ENCODE data around the gene CDC42EP5.
"Not testable (repeated sequence)": the region's sequence is repeated elsewhere in the genome, so short reads cannot be mapped to it uniquely, and the experiment has no call there.

Gene CDC42EP5

DNA sequence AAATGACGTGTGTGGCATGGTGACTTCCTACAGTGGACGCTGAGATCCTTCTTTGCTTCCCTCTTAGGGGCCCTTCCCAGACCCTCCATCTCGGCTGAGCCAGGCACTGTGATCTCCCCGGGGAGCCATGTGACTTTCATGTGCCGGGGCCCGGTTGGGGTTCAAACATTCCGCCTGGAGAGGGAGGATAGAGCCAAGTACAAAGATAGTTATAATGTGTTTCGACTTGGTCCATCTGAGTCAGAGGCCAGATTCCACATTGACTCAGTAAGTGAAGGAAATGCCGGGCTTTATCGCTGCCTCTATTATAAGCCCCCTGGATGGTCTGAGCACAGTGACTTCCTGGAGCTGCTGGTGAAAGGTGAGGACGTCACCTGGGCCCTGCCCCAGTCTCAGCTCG is 34.7 kb upstream of the CDC42EP5 start:
- TF ChIP-seq, protein P1, sequence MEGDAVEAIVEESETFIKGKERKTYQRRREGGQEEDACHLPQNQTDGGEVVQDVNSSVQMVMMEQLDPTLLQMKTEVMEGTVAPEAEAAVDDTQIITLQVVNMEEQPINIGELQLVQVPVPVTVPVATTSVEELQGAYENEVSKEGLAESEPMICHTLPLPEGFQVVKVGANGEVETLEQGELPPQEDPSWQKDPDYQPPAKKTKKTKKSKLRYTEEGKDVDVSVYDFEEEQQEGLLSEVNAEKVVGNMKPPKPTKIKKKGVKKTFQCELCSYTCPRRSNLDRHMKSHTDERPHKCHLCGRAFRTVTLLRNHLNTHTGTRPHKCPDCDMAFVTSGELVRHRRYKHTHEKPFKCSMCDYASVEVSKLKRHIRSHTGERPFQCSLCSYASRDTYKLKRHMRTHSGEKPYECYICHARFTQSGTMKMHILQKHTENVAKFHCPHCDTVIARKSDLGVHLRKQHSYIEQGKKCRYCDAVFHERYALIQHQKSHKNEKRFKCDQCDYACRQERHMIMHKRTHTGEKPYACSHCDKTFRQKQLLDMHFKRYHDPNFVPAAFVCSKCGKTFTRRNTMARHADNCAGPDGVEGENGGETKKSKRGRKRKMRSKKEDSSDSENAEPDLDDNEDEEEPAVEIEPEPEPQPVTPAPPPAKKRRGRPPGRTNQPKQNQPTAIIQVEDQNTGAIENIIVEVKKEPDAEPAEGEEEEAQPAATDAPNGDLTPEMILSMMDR (IDR thresholded peaks at IDR 0.05; ENCODE audit: extremely low read depth, missing control alignments): no peak
- no peak for DNase-seq (ENCODE audit: low spot score)

DNA sequence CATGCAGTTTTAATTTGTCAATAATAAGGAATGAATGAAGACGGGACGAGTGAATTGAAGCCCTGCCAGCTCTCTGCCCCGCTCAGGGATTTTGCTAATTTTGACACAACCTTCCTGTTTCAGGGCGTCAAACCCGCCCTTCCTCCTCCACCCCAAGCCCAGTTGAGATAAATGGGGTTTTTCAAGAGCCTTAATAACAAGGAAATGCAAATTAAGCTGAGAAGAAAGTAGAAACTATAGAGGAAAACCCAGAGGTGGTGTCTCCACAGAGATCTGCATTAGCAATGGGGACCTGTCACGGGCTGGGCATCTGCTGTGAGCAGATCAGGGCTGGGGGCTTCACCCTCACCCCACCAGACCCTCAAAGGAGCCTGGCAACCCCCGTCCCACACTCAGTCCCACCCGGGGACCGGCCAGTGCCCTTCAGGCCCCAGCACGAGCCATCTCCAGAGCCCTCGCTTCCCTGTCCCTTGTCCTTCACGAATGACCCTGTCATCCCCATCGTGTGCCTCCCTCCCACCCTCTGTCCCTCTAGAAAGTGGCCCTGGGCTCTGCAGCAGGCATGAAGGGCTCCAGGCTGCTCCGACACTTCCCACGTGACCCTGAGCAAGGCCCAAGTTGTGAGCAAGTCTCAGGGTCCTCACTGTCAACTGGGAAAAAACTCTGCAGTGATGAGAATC is 34.1 kb upstream of the CDC42EP5 start:
- DNase-seq (ENCODE audit: low spot score): not testable (repeated sequence)

DNA sequence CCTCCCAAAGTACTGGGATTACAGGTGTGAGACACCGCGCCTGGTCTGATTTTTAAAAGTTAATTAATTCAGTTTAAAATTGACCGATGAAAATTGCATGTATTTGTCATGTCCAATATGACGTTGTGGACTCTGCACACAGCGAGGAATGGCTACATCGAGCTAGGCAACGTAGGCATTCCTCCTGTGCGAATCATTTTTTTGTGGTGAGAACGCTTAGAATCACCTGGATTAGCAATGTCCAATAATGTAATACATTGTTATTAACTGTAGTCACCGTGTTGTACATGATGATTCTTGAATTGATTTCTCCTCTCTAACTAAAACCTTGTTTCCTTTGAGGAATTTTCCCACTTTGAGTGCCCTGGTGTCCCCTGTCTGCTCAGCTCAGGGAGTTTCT is 33.0 kb upstream of the CDC42EP5 start:
- no peak for DNase-seq (ENCODE audit: low spot score)
- TF ChIP-seq, protein P1 (IDR thresholded peaks at IDR 0.05; ENCODE audit: extremely low read depth, missing control alignments): no peak

DNA sequence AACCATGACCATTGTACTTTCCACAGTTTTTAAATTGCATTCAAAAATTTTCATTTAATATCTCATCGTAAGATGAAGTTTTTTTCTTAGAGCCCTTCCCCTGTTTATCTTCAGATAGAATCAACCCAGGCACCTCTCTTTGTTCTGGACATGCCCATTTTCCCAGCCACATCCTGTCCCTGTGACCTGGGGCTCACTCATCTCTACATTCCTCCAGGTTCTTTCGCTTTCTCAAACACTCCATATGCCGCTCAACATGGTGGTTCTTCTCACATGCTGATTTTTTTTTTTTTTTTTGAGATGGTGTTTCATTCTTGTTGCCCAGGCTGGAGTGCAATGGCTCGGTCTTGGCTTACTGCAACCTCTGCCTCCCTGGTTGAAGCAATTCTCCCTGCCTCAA is 32.4 kb upstream of the CDC42EP5 start:
- DNase-seq (ENCODE audit: low spot score): not testable (repeated sequence)

DNA sequence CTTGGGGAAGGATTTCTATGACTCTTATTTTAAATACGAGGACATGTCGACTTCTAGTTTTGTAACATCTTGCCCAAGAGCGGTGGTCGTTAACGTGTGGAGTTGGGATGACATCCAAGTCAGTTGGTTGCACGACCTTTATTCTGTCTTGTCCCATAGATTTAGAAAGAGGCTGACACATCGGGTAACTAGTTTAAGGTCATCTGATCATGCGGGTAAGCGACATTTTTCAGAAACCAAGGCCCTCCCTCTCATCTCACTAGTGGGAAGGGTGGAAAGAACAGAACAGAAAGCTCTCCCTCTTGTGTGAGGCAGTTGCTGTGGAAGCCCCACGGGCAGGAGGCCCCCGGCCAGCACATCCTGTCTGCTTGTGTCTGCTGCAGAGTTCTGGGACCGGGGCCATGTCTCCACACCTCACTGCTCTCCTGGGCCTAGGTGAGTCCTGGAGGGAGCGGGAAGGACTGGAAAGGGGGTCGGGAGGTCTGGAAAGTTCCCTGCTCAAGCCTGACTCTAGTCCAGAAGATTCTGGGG is 29.5 kb upstream of the CDC42EP5 start, which contains the start of gene LAIR2:
LAIR2 (plus strand) TSS at position 314 of the 531 bp plus-strand sequence; CDS start at position 402, 88 bp downstream.
- TF ChIP-seq, protein P1 (IDR thresholded peaks at IDR 0.05; ENCODE audit: extremely low read depth, missing control alignments): no peak
- DNase-seq (ENCODE audit: low spot score): no peak

DNA sequence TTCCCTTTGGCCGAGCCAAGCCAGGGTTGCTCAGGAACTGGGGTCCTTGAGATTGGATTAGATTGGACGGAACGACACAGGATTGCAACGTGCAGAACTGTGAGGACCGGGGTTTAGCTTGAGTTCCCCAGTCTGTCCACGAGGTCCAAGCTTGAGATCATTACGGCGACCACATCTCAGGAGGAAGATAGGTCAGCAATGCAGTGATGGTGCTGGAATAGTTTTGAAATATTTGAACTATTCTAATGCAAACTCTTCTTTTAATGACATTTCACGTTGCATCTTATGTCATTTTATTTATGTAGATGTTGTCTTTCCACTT is 25.3 kb upstream of the CDC42EP5 start:
- not testable (repeated sequence) for DNase-seq (ENCODE audit: low spot score)

DNA sequence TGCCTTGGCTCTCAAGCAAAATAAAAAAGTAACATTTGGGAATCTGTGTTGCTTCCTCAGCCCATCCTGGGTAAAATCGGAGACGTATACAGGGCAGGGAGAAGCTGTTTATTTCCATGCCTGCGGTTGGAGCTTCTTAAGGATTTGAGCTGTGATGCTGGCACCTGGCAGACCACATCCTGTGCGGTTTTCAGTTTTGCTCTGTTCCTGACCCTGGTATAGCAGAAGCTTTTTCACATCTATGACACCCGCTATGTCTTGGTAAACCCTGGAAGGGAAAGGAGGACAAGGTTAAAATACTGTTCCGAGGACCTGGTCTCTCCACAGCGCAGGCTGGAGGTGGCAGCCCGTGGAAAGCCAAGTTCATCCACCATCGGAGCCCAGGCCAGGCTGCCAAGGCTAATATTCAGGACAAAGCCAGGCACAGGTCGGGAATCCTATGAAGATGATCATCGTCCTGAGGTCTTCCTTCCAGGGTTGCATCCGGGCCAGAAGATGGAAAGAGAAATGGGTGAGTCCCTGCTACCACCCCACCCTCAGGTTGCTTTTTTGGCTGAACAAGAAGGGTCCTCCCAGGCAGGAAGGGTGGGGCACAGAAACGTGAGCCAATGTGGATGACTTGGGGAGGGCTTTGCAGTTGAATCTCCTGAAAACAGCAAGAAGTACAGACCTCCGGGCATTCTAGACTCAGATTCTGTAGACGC is 24.8 kb upstream of the CDC42EP5 start:
- not testable (repeated sequence) for DNase-seq (ENCODE audit: low spot score)

DNA sequence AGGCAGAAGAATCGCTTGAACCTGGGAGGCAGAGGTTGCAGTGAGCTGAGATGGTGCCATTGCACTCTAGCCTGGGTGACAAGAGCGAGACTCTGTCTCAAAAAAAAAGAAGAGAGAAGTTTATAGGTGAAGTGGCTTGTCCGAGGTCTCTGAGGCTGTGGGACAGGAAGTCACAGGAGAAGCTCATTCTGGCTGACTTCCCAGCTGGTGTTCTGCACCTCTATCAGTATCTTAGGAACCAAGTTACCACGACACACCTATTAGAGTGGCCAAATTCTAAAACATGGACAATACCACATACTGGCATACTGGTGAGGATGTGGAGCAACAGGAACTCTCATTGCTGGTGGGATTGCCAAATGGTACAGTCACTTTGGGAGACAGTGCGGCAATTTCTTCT is 22.2 kb upstream of the CDC42EP5 start:
- not testable (repeated sequence) for DNase-seq (ENCODE audit: low spot score)

DNA sequence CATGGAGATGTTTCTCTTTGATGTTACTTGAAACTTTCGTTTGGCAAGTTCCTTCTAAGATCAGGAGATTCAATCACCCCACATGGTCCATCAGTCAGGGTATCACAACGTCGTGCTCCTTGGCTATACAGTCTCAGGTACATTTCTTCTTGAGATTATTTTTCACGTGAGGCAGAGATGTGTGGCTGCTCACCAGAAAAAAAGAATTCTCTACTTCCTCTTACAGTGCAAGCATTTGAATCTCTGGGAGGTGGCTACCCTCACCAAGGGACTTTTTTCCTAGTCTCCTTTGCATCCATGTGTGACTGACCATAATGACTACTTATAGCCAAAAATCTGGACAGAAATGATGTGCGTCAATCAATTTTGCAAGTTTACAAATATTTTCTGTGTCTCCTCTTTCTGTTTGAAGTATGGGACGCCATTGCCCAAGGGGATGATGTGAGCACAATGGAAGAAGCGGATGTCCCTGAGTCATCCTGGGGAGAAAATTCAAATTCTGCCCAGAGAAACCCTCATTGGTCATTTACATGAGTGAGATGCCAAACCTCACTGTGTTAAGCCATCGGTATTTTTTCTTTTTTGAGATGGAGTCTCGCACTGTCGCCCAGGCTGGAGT is 21.0 kb upstream of the CDC42EP5 start:
- TF ChIP-seq, protein P1 (IDR thresholded peaks at IDR 0.05; ENCODE audit: extremely low read depth, missing control alignments): no peak
- no peak for DNase-seq (ENCODE audit: low spot score)

DNA sequence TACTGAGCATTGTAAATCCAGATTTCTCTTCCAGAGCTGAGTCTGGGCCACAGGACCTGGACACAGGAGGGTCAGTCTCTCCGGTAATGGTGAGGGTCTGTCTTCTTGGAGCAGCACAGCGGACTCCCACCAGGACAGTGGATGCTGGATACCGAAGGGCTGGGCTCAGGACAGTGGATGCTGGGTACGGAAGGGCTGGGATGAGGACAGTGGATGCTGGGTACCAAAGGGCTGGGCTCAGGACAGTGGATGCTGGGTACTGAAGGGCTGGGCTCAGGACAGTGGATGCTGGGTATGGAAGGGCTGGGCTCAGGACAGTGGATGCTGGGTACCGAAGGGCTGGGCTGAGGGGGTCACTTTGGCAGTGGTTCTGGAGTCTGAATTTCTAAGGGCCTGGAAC is 20.0 kb upstream of the CDC42EP5 start:
- not testable (repeated sequence) for DNase-seq (ENCODE audit: low spot score)

Data from GM20000 (cell line).